Tibial nerve (tissue), 4 donors: ENCODE results near the gene THAP11.

Source experiments
- EP300 ChIP-seq, 2 donors: sonication (generic); formaldehyde crosslinking; IDR thresholded peaks; one replicate each; pipeline ENCODE4 v1.6.1; 2017; ENCODE audit warnings: antibody characterized with exemption in 2 of 2, mild to moderate bottlenecking in 1 of 2
- POLR2A ChIP-seq, 2 donors: fragments of 450-650 bp; IDR thresholded peaks; one replicate each; pipeline ENCODE4 v1.6.1; 2017; ENCODE audit warnings: antibody characterized with exemption in 2 of 2, mild to moderate bottlenecking in 2 of 2, moderate library complexity in 2 of 2
- TF ChIP-seq, protein P1 (sequence below), 5 experiments: fragments of 200-600 bp in 3 of 5; fragments of 450-650 bp in 2 of 5; sonication (generic) in 3 of 5; IDR thresholded peaks; one replicate each; pipeline ENCODE4 v1.5.1; 2016 to 2019; ENCODE audit warnings: antibody characterized with exemption in 5 of 5, mild to moderate bottlenecking in 3 of 5, moderate library complexity in 2 of 5

DNA sequence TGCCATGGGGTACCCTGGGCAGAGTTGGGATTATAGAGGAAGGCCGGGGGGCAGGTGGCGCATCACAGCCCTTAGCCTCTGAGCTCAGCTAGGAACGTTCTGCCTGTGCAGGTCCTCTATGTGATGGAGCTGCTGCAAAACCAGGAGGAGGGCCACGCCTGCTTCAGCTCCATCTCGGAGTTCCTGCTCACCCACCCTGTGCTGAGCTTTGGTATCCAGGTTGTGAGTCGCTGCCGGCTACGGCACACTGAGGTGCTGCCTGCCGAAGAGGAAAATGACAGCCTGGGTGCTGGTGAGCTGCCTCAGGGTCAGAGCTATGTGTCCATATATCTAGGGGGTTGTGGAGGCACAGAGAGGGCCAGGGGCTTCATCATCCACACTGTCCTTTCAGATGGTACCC, 36.7 kb downstream of the THAP11 start:
- TF ChIP-seq, protein P1, sequence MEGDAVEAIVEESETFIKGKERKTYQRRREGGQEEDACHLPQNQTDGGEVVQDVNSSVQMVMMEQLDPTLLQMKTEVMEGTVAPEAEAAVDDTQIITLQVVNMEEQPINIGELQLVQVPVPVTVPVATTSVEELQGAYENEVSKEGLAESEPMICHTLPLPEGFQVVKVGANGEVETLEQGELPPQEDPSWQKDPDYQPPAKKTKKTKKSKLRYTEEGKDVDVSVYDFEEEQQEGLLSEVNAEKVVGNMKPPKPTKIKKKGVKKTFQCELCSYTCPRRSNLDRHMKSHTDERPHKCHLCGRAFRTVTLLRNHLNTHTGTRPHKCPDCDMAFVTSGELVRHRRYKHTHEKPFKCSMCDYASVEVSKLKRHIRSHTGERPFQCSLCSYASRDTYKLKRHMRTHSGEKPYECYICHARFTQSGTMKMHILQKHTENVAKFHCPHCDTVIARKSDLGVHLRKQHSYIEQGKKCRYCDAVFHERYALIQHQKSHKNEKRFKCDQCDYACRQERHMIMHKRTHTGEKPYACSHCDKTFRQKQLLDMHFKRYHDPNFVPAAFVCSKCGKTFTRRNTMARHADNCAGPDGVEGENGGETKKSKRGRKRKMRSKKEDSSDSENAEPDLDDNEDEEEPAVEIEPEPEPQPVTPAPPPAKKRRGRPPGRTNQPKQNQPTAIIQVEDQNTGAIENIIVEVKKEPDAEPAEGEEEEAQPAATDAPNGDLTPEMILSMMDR (IDR thresholded peaks at IDR 0.05): no peak
- TF ChIP-seq EP300 (IDR thresholded peaks at IDR 0.05): no peak
- TF ChIP-seq POLR2A (IDR thresholded peaks at IDR 0.05): no peak
